Esophagus muscularis mucosa (tissue), 4 donors: ENCODE measurements around the gene TRABD2B. TPM values are rescaled to one million over a fixed set of nuclear protein-coding genes. Genes with fewer than 3 reads are reported as not detected.

Source experiments
- DNase-seq: peaks from one replicate; pipeline ENCODE4 v3.0.0-alpha.2; 2017; ENCODE audit errors: extremely low spot score
- H3K27ac ChIP-seq, 4 donors: fragments of 200-600 bp; sonication (generic); replicated peaks in 1 of 4; 1 replicate in 3 of 4; 2 replicates in 1 of 4; pipeline ENCODE4 v1.5.1; 2016 to 2019; ENCODE audit warnings: mild to moderate bottlenecking in 1 of 4
- H3K27me3 ChIP-seq, 4 donors: fragments of 200-600 bp; sonication (generic); one replicate each; pipeline versions ENCODE4 v1.5.1 to v1.6.0; 2016 to 2019
- H3K36me3 ChIP-seq, 4 donors: fragments of 200-600 bp; sonication (generic); one replicate each; pipeline ENCODE4 v1.5.1; 2016 to 2019
- H3K4me1 ChIP-seq, 4 donors: fragments of 200-600 bp; sonication (generic); one replicate each; pipeline ENCODE4 v1.5.1; 2016 to 2019
- H3K4me3 ChIP-seq, 4 donors: fragments of 200-600 bp; sonication (generic); 1 replicate in 2 of 4; 2 replicates in 2 of 4; pipeline ENCODE4 v1.5.1; 2016 to 2019; ENCODE audit warnings: mild to moderate bottlenecking in 4 of 4, moderate library complexity in 1 of 4
- H3K9me3 ChIP-seq, 4 donors: fragments of 200-600 bp; sonication (generic); 1 replicate in 3 of 4; 2 replicates in 1 of 4; pipeline ENCODE4 v1.5.1; 2016 to 2019
- CTCF ChIP-seq, 3 experiments: fragments of 200-600 bp in 2 of 3; fragments of 450-650 bp in 1 of 3; sonication (generic) in 2 of 3; IDR thresholded peaks; one replicate each; pipeline ENCODE4 v1.5.1; 2017 to 2019; ENCODE audit warnings: antibody characterized with exemption in 3 of 3, mild to moderate bottlenecking in 2 of 3, moderate library complexity in 1 of 3
- EP300 ChIP-seq: sonication (generic); formaldehyde crosslinking; IDR thresholded peaks from one replicate; pipeline ENCODE4 v1.6.1; 2017; ENCODE audit warnings: antibody characterized with exemption
- POLR2A ChIP-seq: fragments of 450-650 bp; IDR thresholded peaks from one replicate; pipeline ENCODE4 v1.6.1; 2017; ENCODE audit warnings: antibody characterized with exemption, moderate library complexity, mild to moderate bottlenecking, low read depth
- POLR2AphosphoS5 ChIP-seq, 2 donors: sonication (generic); formaldehyde crosslinking; IDR thresholded peaks; one replicate each; pipeline ENCODE4 v1.6.1; 2017; ENCODE audit warnings: antibody characterized with exemption in 2 of 2
- WGBS: methylation state at CpG from one replicate; pipeline ENCODE4 v1.1.5; 2018; 5-methylcytosine and 5-hydroxymethylcytosine counted together
- intact Hi-C: fragments of 100-400 bp; cut with DNase I; formaldehyde crosslinking; loops from one replicate; pipeline ENCODE4 v1.15.1; 2023
- total RNA-seq, 4 donors: library from RNA; depleted of rRNA; stranded (reverse); fragments of >200 nt; gene quantifications; one replicate each; pipeline versions ENCODE4 v1.1.0 to v1.2.1, GENCODE V29; 2016

TRABD2B gene
- total RNA-seq, 4 donors from 2014 or later: 4.0 to 7.6 (median 4.1) TPM

GRCh38 chr1:47894410-47895278, 102.5 kb downstream of the TRABD2B start:
- peaks cover 0 to 45% (median 25%) of the 10 kb centered on the region in 4 donors for H3K4me1 ChIP-seq
- no peak overlapping the region for H3K27ac ChIP-seq
- 75% methylated on average over 10 of the region's 11 CpGs for WGBS
- no peaks in the 10 kb centered on the region for H3K27me3 ChIP-seq
- no peak for TF ChIP-seq EP300
- TF ChIP-seq POLR2A: no peak
- TF ChIP-seq POLR2AphosphoS5 (IDR thresholded peaks at IDR 0.05): no peak
- no peak for TF ChIP-seq CTCF (IDR thresholded peaks at IDR 0.05)
- H3K4me3 ChIP-seq: no peak overlapping the region
- intact Hi-C loops: no loop called here
- H3K36me3 ChIP-seq: no peaks in the 10 kb centered on the region
- DNase-seq: no peak
- H3K9me3 ChIP-seq: no peaks in the 10 kb centered on the region

- no peak overlapping the region for H3K27ac ChIP-seq
- no peaks in the 10 kb centered on the region for H3K36me3 ChIP-seq
- intact Hi-C loops: no loop called here
- peaks cover 0 to 47% (median 26%) of the 10 kb centered on the region in 4 donors for H3K4me1 ChIP-seq
- H3K27me3 ChIP-seq: no peaks in the 10 kb centered on the region
- WGBS: 82% methylated on average over 4 of the region's 4 CpGs
- H3K4me3 ChIP-seq: no peak overlapping the region
- no peaks in the 10 kb centered on the region for H3K9me3 ChIP-seq
- TF ChIP-seq EP300 (no peak), POLR2AphosphoS5 (IDR thresholded peaks at IDR 0.05) (no peak), CTCF (IDR thresholded peaks at IDR 0.05) (no peak), POLR2A (no peak)
- DNase-seq: no peak
Measured at GRCh38 chr1:47893412-47893811, 103.8 kb downstream of the TRABD2B start.

- intact Hi-C loops: no loop called here
- no peak for DNase-seq
- Histone ChIP-seq H3K27ac (no peak overlapping the region), H3K4me3 (no peak overlapping the region), H3K36me3 (no peaks in the 10 kb centered on the region), H3K27me3 (no peaks in the 10 kb centered on the region), H3K9me3 (no peaks in the 10 kb centered on the region), H3K4me1 (peaks cover 0 to 57% (median 32%) of the 10 kb centered on the region in 4 donors)
- WGBS: 55% methylated on average over 5 of the region's 5 CpGs
- TF ChIP-seq EP300: no peak
- no peak for TF ChIP-seq POLR2AphosphoS5 (IDR thresholded peaks at IDR 0.05)
- TF ChIP-seq CTCF (IDR thresholded peaks at IDR 0.05): no peak
- no peak for TF ChIP-seq POLR2A
Measured at GRCh38 chr1:47890779-47891178, 106.4 kb downstream of the TRABD2B start.

- Histone ChIP-seq H3K4me3 (no peak overlapping the region), H3K36me3 (no peaks in the 10 kb centered on the region), H3K9me3 (no peaks in the 10 kb centered on the region), H3K4me1 (peaks cover 0 to 39% (median 23%) of the 10 kb centered on the region in 4 donors), H3K27me3 (no peaks in the 10 kb centered on the region), H3K27ac (no peak overlapping the region)
- TF ChIP-seq CTCF (IDR thresholded peaks at IDR 0.05) (no peak), POLR2AphosphoS5 (IDR thresholded peaks at IDR 0.05) (no peak), EP300 (no peak)
- DNase-seq: no peak
- intact Hi-C loops: no loop called here
- WGBS: 89% methylated on average over 1 of the region's 1 CpG
Measured at GRCh38 chr1:47888294-47888629, 108.9 kb downstream of the TRABD2B start.
